GM18873 (cell line): ENCODE data around the gene ENKD1.

Experiments used
- ATAC-seq: cut with Tn5 transposase; IDR thresholded peaks from one replicate; pipeline ENCODE4 v1.9.1; 2021; ENCODE audit warnings: mild to moderate bottlenecking, moderate library complexity, moderate number of reproducible peaks; ENCODE audit not compliant: unreplicated experiment, low FRiP score

ENKD1 gene

DNA sequence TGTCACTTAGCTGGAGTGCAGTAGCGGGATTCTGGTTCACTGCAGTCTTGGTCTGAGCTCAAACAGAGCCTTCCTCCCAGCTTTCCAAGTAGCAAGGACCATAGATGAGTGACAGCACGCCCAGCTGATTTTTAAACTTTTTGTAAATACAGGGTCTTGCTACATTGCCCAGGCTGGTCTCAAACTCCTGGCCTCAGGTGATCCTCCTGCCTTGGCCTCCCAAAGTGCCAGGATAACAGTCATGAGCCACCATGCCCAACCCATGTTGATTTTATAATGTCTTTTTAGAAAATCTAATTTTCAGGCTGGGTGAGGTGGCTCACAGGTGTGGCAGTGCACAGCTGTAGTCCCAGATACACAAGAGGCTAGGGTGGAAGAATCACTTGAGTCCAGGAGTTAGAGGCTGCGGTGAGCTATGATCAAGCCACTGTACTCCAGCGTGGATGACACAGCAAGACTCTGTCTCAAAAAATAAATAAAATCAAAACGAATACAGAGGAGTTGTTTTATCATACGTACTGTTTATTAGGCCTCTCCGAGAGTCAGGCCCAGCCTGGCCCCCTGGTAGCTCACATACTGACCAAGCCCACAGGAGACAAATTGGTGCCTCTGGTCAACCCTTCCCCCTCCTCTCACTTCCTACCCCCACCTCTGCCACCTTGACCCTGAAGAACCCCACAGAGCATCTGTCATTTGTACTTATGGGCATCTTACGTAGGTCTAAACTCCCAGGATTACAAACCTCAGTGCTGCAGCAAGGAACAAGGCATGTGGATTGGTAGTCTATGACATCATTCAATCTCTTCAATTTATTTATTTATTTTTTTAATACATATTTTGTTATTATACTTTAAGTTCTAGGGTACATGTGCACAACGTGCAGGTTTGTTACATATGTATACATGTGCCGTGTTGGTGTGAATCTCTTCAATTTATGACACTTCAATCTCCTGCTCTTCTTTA, 13.7 kb upstream of the ENKD1 start:
- ATAC-seq, result no peak

DNA sequence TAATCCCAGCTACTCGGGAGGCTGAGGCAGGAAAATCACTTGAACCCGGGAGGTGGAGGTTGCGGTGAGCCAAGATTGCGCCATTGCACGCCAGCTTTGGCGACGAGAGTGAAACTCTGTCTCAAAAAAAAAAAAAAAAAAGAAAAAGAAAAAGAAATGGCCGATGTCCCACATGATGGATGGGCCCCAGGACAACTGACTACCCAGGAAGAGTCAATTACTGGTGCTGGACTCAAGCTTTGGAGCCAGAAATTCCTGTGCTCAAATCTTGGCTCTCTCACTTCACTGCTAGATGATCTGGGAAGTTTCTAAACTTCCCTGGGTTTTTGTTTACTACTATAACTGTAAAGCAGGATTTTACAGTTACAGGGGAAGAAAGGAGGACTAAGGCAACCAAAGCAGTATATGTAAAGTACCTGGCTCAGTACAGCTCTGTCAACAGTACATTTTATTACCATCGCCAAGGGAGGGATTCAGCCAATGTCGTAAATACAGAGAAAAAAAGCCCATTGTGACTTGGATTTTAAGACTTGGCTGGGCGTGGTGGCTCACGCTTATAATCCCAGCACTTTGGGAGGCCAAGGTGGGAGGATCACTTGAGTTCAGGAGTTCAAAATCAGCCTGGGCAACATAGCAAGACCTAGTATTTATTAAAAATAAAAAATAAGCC, 11.9 kb upstream of the ENKD1 start:
- ATAC-seq, result no peak

DNA sequence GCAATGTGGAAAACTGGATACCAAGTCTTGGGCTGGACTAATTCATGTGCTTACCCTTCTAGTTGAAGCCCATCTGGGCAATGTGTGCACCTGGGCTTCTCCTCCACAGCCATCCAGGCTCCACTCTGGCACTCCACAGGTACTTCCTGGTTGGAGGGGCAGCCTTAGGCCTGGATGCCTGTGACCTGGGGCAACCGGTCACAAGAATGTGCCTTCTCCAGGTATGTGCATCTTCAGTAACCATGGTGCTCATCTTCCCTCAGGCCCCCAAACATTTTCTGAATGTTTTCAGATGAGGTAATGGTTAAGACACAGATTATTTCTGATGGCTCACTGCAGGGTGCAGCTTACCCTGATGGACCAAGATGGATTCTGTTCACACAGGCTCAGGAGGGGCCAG, 11.2 kb upstream of the ENKD1 start:
- ATAC-seq, result no peak

DNA sequence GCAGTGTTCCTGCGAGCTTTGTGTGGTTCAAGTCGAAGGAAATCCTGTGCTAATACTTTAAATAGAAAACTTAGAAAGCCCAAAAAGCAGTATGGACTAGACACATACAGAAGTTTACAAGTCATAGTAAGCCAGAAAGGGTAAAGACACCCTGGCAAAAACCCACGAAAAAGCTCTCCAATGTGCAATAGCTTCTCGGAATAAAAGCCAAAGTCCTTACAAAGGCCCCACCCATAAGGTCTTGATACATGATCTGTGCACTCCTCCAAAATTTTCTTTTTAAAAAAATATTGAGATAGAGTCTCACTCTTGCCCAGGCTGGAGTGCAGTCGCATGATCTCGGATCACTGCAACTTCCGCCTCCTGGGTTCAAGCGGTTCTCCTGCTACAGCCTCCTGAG, 10.4 kb upstream of the ENKD1 start:
- ATAC-seq, result no peak

DNA sequence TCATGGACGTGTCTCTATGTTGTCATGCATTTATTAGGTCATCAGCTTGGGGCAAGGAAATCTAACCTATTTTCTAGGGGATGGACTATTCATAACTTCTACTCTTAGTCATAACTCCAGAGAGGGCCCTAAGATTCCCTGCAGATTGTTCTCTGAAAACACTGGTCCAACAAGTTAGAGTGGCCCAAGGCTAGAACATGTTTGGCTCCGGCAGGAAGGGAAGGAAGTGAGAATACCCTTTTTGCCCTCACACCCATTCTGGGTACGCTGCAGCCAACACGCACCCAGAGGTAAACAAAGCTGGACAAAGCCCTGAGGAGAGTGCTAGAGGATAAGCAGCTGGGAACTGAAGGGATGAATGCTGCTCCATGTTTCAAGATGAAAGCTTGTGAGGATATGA, 10.0 kb upstream of the ENKD1 start:
- ATAC-seq, result no peak

DNA sequence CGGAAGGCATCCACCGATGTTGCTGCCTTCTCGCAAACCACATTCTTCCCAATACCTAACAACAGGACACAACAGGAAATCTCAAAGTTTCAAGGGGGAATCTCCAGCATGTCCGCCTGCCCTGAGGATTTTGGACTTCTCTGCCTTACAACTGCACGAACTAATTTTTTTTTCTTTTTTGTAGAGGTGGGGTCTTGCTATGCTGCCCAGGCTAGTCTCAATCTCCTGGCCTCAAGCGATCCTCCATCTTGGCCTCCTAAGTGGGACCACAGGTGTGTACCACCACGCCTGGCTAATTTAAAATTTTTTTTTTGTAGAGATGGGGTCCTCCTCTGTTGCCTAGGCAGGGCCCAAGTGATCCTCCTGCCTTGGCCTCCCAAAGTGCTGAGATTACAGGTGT, 9.4 kb upstream of the ENKD1 start:
- ATAC-seq, result no peak

DNA sequence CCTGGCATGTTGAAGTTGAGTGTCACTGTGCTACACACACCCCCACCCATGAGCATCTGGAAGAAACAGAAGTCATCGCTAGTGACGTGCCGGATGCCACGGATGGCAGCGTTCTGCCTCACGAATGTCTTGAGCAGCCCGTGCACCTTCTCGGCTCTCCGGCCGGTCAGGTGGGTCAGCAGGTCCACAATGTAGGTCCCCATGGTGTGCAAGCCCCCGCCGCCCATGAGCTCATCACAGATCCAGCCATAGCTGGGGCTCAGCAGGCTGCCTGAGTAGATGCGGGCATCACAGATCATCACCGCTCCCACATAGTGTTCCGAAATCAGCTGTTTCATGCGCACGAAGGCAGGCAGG, 9.0 kb upstream of the ENKD1 start:
- no peak for ATAC-seq

DNA sequence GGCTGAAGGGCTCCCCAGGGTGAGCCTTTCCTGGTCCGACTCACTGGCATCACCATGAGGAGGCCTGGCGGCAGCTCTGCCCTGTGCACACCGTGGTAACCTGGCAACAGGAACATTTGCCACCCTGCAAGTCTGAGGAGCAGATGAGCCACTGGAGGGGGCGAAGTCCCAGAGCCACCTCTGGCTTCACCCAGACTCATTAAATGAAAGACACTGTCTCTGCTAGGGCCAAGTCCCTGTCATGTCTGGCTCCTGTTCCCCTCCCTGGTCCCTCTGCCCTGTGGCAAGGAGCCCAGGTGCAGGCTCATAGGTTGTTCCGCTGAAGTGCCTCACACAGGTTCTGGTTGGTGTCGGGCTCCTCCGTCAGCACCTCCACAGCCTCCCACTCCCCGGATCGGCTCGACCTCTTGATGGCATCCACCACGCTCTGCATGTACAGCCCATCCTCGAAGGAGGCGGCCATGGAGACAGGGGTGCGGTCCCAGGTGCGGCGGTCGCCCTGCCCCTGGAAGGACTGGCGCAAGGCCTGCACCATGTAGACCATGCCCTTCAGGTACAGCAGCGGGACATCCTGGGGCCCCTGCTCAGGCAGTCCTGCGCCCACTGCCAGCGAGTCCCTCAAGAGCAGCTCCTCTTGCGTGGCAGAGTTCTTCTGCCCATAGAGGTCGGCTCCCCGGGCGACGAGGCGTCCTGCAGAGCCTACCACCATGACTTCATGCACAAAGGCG, 8.5 kb upstream of the ENKD1 start:
- ATAC-seq, result no peak

DNA sequence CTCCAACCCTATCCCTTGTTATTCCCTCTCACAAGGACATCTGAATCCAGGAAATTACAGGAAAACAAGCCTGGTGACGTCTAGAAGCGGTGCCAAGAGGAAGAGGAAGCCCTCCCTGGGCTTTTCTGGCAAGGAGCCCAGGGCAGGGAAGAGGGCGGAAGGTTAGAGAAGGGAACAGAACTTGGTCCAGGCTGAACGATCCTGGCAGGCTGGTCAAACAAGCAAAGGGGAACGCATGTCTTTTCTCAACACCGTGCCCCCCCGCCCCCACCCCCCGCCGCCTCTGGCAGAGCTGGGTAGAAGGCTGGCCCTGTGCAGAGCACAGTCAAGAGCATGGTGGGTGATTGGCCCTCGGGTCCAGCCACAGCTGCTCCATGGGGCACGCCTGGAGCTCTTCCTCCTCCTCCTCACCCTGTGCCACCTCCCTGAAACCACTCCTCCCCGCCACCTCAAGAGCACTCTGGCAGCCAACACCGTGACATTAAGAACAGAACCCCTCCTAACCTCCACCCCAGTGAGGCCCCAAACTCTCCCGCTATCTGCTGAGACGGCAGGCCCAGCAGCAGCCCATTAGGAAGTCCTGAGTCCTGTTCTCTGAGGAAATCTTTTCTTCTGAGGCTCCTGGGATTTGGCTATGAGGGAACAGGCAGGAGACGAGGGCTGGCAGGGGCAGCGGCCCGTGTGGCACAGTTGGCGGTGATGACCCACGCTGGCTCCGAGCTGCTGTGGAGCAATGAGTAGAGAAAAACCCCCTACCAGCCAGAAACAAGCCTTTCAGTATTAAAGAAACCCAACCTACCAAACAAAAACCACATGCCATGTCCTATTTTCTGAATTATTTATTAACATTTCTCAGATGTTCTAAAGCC, 7.4 kb upstream of the ENKD1 start:
- ATAC-seq, result no peak

DNA sequence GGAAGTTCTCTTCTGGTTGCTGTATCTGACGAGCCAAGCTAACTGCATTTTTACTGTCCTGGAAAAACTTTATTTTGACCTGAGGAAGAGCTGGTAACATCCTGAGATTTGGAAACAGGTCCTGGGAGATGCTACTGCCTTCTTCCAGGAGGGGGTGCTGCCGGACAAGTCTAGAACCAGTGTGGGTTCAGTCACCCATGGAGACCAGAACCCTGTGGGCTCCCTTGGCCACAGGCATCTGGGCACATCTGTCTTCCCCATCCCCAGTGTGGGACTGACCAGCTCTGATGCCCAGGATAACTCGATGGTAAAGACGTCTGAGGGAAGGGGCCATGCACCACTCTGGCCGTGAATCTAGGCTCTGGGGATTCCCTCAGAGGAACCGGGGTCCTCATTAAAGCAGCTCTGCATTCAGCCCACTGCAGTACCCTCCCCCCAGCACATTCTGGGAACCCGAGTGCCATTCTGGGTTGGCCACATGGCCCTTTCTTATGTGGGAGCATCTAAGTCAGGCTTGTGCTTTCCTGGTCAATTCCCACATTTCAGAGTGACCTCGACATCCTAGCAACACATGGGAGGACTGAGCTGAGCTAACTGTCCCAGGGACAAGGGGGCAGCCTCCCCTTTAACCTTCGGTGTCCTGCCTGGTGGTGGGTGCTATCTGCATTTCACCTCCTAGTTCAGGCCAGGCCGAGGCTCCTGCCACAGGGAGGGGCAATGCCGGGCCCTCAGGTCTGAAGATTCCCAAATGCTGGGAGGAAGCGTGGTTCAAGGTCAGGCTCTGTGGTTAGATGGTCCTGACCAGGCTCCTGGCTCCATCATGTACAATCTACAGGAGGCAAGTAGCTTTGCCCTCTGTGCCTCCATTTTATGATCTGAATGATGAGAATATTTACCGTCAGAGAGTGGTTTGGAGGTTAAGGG, 6.5 kb upstream of the ENKD1 start:
- ATAC-seq, result no peak

DNA sequence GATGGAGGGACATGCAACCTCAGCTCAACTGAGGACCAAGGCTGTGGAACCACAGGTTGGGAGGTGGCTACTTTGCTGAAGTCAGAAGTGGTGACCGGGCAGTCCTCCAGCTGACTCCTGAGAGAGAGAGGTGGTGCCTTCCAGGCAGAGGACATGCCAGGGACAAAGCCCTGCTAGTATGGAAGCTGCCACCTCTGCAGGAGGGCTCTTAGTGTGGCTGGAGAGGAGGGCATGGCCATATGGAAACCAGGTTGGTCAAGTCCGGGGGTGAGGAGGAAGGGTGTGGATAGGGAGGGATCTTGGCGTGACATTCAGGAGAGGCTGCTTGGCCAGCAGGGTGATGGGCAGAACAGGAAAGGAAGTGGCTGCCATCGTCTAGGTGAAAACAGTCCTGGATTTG, 5.8 kb upstream of the ENKD1 start:
- no peak for ATAC-seq

DNA sequence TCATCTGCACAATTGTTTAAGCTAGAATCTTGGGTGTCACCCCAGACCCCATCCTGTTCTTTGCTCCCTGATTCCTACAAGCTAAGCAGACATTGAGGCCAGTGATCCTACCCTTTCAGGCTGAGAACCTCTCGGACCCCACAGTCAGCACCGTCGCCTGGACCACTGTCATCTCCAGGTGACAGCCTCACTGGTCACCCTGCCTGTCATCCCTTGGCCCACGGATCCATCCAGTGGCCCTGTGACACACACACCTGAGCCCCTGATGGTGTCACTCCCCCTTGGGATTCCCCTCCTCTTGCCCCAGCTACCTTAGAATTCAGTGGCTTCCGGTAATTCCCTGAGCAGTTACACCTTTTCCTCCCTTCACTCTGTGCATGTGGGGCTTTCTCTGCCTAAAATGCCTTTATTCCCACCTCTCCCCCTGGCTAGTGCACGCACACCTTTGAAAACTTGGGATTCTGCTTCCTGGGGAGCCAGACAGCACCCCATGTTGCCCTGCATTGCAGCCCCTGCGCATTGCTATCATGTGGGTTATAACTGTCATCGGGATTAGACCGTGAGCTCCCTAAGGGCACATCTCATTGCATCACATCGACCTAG, 3.0 kb upstream of the ENKD1 start:
- no peak for ATAC-seq

DNA sequence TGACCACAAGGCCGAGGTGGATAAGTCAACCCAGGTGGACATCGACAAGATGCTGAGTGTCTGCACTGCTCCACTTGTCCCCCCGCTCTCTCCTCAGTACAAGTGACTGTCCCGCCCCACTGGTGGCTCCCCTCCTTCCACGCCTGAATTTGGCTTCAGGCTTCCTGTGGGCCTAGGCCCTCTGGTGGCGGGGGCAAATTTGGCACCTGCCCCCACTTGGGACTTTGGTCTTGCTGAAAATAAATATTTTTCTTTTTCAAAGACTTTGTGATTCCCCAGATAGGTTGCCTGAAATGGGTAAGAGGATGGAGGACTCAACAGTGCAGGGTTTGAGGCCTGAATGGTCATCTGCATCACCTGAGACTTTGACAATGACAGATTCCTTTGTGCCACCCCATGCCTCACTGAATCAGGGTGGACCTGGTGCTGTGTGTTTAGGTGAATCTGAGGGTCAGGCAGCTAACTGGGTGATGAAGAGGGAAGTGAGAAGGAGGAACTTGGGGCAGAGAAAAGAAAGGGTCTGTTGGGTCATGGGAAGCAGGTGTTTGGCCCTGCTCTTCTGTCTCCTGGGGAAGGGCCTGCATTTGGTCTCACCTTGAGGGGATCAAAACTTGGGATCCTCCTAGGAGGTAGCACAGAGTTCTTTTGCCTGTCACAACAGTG, 2.1 kb upstream of the ENKD1 start:
- ATAC-seq, result no peak

DNA sequence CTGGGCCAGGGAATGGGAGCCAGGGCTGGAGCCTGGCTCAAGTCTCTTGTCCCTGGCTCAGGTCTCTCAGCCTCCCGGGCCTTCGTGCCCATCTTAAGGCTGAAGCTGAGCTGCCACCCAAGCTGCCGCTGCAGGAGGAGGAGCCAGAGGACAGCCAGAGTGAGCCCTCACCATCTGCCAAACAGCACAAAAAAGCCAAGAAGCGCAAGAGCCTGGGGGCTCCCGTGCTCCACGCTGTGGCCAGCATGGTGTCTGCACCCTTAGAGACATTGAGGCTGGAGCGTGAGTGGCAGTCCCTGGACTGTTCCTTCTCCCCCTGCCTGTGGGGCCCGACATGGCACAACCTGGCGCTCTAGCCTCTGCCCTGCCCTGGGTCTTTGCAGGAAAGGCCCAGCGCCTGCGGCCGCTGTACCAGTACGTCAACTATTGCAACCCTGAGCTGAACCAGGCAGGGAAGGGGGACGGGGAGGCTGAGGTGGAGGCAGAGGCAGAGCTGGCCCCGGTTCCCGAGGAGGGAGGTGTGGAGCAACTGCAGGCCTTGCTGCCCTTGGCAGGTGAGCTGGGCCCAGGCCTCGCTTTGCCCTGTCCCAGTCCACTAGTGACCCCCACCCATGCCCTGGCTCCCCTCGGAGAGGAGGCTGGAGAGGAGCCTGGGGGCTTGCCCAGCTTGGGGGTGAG, 1.4 kb upstream of the ENKD1 start:
- ATAC-seq, result peak; percentile 68

DNA sequence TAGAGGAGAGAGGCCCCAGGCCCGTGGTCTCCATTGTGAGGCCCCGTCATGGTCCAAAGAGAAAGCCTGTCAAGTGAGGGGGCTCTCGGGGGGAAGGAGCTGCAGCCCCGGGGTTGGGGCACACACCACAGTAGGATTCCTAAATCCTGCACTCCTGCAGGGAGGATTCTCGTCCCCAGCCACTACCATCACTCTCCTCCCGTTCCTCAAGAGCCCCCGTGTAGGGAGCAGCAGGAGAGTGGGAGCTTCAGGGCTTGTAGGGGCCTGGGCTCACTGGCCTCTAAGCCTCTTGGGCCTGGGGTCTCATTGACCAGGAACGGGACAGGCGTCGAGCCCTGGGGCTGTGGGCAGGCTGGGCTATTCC, 885 bp upstream of the ENKD1 start:
- no peak for ATAC-seq

DNA sequence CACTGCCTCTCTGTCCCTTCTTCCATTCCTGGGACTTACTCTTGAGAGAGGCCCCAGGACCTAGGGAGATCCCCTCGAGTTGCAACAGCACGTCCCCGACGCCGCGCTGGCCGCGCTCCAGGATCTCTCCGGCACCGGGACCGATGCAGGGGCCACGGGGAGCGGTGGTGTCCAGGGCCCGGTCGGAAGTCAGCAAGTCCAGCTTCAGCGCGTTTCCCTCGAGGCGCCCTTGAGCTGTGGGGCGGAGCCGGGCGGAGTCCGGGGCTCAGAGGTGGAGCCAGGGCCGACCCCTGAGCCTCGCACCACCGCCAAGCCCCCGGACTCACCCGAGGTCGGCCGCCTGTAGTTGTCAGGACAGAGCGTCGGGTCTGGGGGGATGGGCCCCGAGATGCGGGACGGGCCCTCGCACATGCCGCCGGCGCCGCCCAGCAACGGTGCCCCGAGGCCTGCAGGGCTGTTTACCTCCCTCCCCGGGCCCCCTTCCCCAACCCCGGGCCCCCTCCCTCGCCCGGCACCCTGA, 458 bp downstream of the ENKD1 start:
- no peak for ATAC-seq

DNA sequence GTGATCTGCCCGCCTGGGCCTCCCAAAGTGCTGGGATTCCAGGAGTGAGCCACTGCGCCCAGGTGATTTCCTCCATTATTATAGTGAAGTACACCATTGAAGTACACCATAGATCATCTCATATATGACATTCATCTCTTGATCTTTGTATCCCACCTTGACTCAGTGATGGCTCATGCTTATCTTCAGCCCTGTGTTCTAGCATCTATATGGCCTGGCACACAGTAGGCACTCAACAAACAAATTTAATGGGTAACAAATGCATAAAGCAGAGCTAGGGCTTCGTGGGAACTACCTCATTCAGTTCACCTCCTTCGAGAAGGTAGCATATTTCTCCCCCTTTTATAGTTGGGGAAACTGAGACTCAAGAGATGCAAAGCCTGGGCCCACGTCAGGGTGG, 952 bp downstream of the ENKD1 start:
- ATAC-seq, result no peak

DNA sequence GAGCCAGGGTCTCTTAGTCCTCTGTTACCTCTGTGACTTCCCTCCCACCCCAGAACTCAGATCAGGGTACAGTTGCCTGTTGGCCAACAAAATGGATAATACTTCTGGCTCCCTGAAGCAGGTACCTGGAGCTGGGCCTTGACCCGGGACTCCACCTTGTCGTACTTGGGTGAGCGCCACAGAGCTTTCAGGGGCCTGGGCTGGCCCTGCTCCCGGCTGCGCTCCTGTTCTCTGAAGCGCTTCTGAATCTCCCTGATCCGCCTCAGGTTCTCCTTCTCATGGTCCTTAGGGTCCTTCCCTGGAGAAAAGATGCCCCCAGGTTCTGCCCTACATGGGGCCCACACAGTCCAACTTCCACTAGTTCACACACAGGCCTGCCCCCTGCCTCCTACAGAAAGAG, 1.7 kb downstream of the ENKD1 start:
- ATAC-seq, result no peak
